Esophagus squamous epithelium (tissue), 4 donors: ENCODE data around the gene XPO1.
"Not testable (repeated sequence)": the region's sequence is repeated elsewhere in the genome, so short reads cannot be mapped to it uniquely, and the experiment has no call there.

Experiments used
- CTCF ChIP-seq, 6 experiments: fragments of 450-650 bp in 4 of 6; fragments of 200-600 bp in 2 of 6; sonication (generic) in 2 of 6; IDR thresholded peaks; one replicate each; pipeline ENCODE4 v1.5.1; 2016 to 2019; ENCODE audit warnings: antibody characterized with exemption in 6 of 6, mild to moderate bottlenecking in 4 of 6, moderate library complexity in 4 of 6
- POLR2A ChIP-seq, 4 donors: fragments of 450-650 bp; IDR thresholded peaks; one replicate each; pipeline ENCODE4 v1.6.1; 2017; ENCODE audit warnings: antibody characterized with exemption in 4 of 4, mild to moderate bottlenecking in 4 of 4, moderate library complexity in 3 of 4

GRCh38 chr2:61468231-61468630 is 69.9 kb downstream of the XPO1 start:
- not testable (repeated sequence) for TF ChIP-seq POLR2A, CTCF (IDR thresholded peaks at IDR 0.05)
